ENCODE measurements around the gene SHANK2. TPM values are rescaled to one million over a fixed set of nuclear protein-coding genes. Genes with fewer than 3 reads are reported as not detected.

The SHANK2 gene
- total RNA-seq, 4 donors from 2014 or later: 26.2 to 95.5 (median 45.1) TPM

- Histone ChIP-seq H3K4me1 (peaks cover 0 to 11% (median 5%) of the 10 kb centered on the region in 4 donors), H3K27ac (no peak overlapping the region), H3K4me3 (no peak overlapping the region), H3K36me3 (no peaks in the 10 kb centered on the region), H3K27me3 (no peaks in the 10 kb centered on the region), H3K9me3 (no peaks in the 10 kb centered on the region)
- 84% methylated on average over 7 of the region's 10 CpGs; no CpG with 5 or more reads in 1 of the 2 donors for WGBS, 2 donors (ENCODE audit: low coverage in 1 of 2)
- in situ Hi-C loops (cut with MboI; ENCODE audit: low pct_ligation_motif_present in 1 of 4, low pct_unique_long_range_greater_than_20kb in 1 of 4, low sequenced_read_pairs in 3 of 4) (no loop called here), intact Hi-C loops (cut with DNase I; ENCODE audit: low total_unique reads) (no loop called here)
- TF ChIP-seq EP300 (IDR thresholded peaks at IDR 0.05; ENCODE audit: low read depth) (no peak), CTCF (IDR thresholded peaks at IDR 0.05) (no peak), POLR2A (IDR thresholded peaks at IDR 0.05) (no peak), POLR2AphosphoS5 (IDR thresholded peaks at IDR 0.05) (no peak)
- no peak for DNase-seq
Measured at GRCh38 chr11:71209656-71210055, 42.7 kb downstream of the SHANK2 start.

GRCh38 chr11:71209181-71209580 lies 43.2 kb downstream of the SHANK2 start:
- Histone ChIP-seq H3K9me3 (no peaks in the 10 kb centered on the region), H3K27me3 (no peaks in the 10 kb centered on the region), H3K4me1 (peaks cover 0 to 11% (median 5%) of the 10 kb centered on the region in 4 donors), H3K36me3 (no peaks in the 10 kb centered on the region), H3K27ac (no peak overlapping the region), H3K4me3 (no peak overlapping the region)
- TF ChIP-seq EP300 (IDR thresholded peaks at IDR 0.05; ENCODE audit: low read depth) (no peak), POLR2AphosphoS5 (IDR thresholded peaks at IDR 0.05) (no peak), POLR2A (IDR thresholded peaks at IDR 0.05) (no peak), CTCF (IDR thresholded peaks at IDR 0.05) (no peak)
- DNase-seq: no peak
- WGBS, 2 donors (ENCODE audit: low coverage in 1 of 2): 83% methylated on average over 7 of the region's 7 CpGs; no CpG with 5 or more reads in 1 of the 2 donors
- in situ Hi-C loops (cut with MboI; ENCODE audit: low pct_ligation_motif_present in 1 of 4, low pct_unique_long_range_greater_than_20kb in 1 of 4, low sequenced_read_pairs in 3 of 4) (no loop called here), intact Hi-C loops (cut with DNase I; ENCODE audit: low total_unique reads) (no loop called here)

GRCh38 chr11:71208011-71208774 lies 44.2 kb downstream of the SHANK2 start:
- intact Hi-C loops (cut with DNase I; ENCODE audit: low total_unique reads) (no loop called here), in situ Hi-C loops (cut with MboI; ENCODE audit: low pct_ligation_motif_present in 1 of 4, low pct_unique_long_range_greater_than_20kb in 1 of 4, low sequenced_read_pairs in 3 of 4) (no loop called here)
- DNase-seq: no peak
- no peaks in the 10 kb centered on the region for H3K9me3 ChIP-seq
- TF ChIP-seq POLR2AphosphoS5 (IDR thresholded peaks at IDR 0.05): no peak
- no peak for TF ChIP-seq EP300 (IDR thresholded peaks at IDR 0.05; ENCODE audit: low read depth)
- no peak for TF ChIP-seq CTCF (IDR thresholded peaks at IDR 0.05)
- no peak for TF ChIP-seq POLR2A (IDR thresholded peaks at IDR 0.05)
- H3K27ac ChIP-seq: no peak overlapping the region
- H3K36me3 ChIP-seq: no peaks in the 10 kb centered on the region
- peaks cover 0 to 11% (median 5%) of the 10 kb centered on the region in 4 donors for H3K4me1 ChIP-seq
- H3K4me3 ChIP-seq: no peak overlapping the region
- WGBS, 2 donors (ENCODE audit: low coverage in 1 of 2): 90% methylated on average over 9 of the region's 9 CpGs; no CpG with 5 or more reads in 1 of the 2 donors
- no peaks in the 10 kb centered on the region for H3K27me3 ChIP-seq

GRCh38 chr11:71207563-71207962 lies 44.8 kb downstream of the SHANK2 start:
- intact Hi-C loops (cut with DNase I; ENCODE audit: low total_unique reads): no loop called here
- no peaks in the 10 kb centered on the region for H3K36me3 ChIP-seq
- 80 to 90% methylated on average over 1 to 7 of the region's 7 CpGs for WGBS, 2 donors (ENCODE audit: low coverage in 1 of 2)
- H3K9me3 ChIP-seq: no peaks in the 10 kb centered on the region
- H3K27me3 ChIP-seq: no peaks in the 10 kb centered on the region
- no peak overlapping the region for H3K4me3 ChIP-seq
- H3K27ac ChIP-seq: no peak overlapping the region
- no peak for TF ChIP-seq POLR2A (IDR thresholded peaks at IDR 0.05)
- no peak for TF ChIP-seq CTCF (IDR thresholded peaks at IDR 0.05)
- no peak for TF ChIP-seq EP300 (IDR thresholded peaks at IDR 0.05; ENCODE audit: low read depth)
- no peak for TF ChIP-seq POLR2AphosphoS5 (IDR thresholded peaks at IDR 0.05)
- DNase-seq: no peak
- peaks cover 0 to 11% (median 5%) of the 10 kb centered on the region in 4 donors for H3K4me1 ChIP-seq
- in situ Hi-C loops (cut with MboI; ENCODE audit: low pct_ligation_motif_present in 1 of 4, low pct_unique_long_range_greater_than_20kb in 1 of 4, low sequenced_read_pairs in 3 of 4): no loop called here
